MM.1S (cell line): ENCODE measurements around the gene RHOB.

ENCODE experiments used
- DNase-seq: peaks from one replicate; pipeline ENCODE4 v3.0.0-alpha.2; 2015
- H2AFZ ChIP-seq: fragments of 300-600 bp; sonication (generic); 2 replicates; pipeline ENCODE4 v1.6.0; 2016; ENCODE audit warnings: antibody characterized with exemption, low read length
- H3F3A ChIP-seq: fragments of 300-600 bp; sonication (generic); 2 replicates; pipeline ENCODE4 v1.6.1; 2016; ENCODE audit warnings: mild to moderate bottlenecking, antibody characterized with exemption, low read length, moderate library complexity, mixed read lengths; ENCODE audit not compliant: insufficient read depth
- H3K27ac ChIP-seq: fragments of 300-600 bp; sonication (generic); 2 replicates; pipeline ENCODE4 v1.5.1; 2016; ENCODE audit warnings: mild to moderate bottlenecking, low read length
- H3K27me3 ChIP-seq: fragments of 300-600 bp; sonication (generic); replicated peaks from 2 replicates; pipeline ENCODE4 v1.6.0; 2016; ENCODE audit warnings: low read length; ENCODE audit not compliant: insufficient read depth
- H3K36me3 ChIP-seq: fragments of 300-600 bp; sonication (generic); replicated peaks from 2 replicates; pipeline ENCODE4 v1.6.1; 2016; ENCODE audit warnings: mild to moderate bottlenecking, low read length, mixed read lengths; ENCODE audit not compliant: insufficient read depth
- H3K4me1 ChIP-seq: fragments of 300-600 bp; sonication (generic); 2 replicates; pipeline ENCODE4 v1.6.1; 2016; ENCODE audit warnings: low read length, mixed read lengths
- H3K4me2 ChIP-seq: fragments of 300-600 bp; sonication (generic); 2 replicates; pipeline ENCODE4 v1.6.0; 2016; ENCODE audit warnings: low read depth, low read length
- H3K4me3 ChIP-seq: fragments of 300-600 bp; sonication (generic); 2 replicates; pipeline ENCODE4 v1.5.1; 2016; ENCODE audit warnings: low read length, mixed read lengths
- H3K79me2 ChIP-seq: fragments of 300-600 bp; sonication (generic); 2 replicates; pipeline ENCODE4 v1.6.1; 2016; ENCODE audit warnings: mixed run types, low read length, mixed read lengths
- H3K9ac ChIP-seq: fragments of 300-600 bp; sonication (generic); 2 replicates; pipeline ENCODE4 v1.6.1; 2016; ENCODE audit warnings: low read length, mixed read lengths
- H3K9me2 ChIP-seq: fragments of 300-600 bp; sonication (generic); replicated peaks from 2 replicates; pipeline ENCODE4 v1.6.1; 2016; ENCODE audit warnings: mild to moderate bottlenecking, low read length, mixed read lengths; ENCODE audit not compliant: insufficient read depth
- H3K9me3 ChIP-seq: fragments of 300-600 bp; sonication (generic); replicated peaks from 2 replicates; pipeline ENCODE4 v1.6.1; 2016; ENCODE audit warnings: mild to moderate bottlenecking, low read length, mixed read lengths; ENCODE audit not compliant: insufficient read depth
- H4K20me1 ChIP-seq: fragments of 300-600 bp; sonication (generic); 2 replicates; pipeline ENCODE4 v1.6.1; 2016; ENCODE audit warnings: mild to moderate bottlenecking, low read length, moderate library complexity, mixed read lengths; ENCODE audit not compliant: insufficient read depth
- CTCF ChIP-seq: fragments of 300-600 bp; sonication (generic); IDR thresholded peaks from 2 replicates; pipeline ENCODE4 v1.5.1; 2016; ENCODE audit warnings: antibody characterized with exemption, low read length, mixed read lengths
- EZH2 ChIP-seq: fragments of 300-600 bp; sonication (generic); optimal IDR thresholded peaks from 2 replicates; pipeline ENCODE3; 2017; ENCODE audit warnings: low read depth, mild to moderate bottlenecking, antibody characterized with exemption, low read length, mixed read lengths
- EZH2phosphoT487 ChIP-seq: fragments of 300-600 bp; sonication (generic); IDR thresholded peaks from 2 replicates; pipeline ENCODE4 v1.6.1; 2018; ENCODE audit warnings: antibody characterized with exemption, low read length

The RHOB gene

DNA sequence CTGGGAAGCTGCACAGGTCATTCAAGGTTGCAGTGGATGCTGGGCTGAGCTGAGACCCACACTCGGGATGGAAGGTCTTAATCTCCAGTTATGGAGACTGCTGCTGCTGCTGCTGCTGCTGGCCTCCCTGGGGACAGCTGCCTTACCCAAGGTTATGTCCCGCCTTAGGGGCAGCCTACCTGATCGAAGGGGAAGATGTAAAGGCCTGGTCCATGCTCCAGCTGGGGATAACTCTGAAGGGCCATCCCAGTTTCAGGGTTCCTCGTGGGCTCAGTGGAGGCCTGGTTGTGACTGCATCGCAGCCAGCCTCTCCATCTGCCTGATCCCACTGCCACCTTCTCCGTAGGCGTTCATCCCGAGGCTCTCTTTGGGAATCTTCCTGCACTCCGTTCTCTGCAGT is 33.0 kb downstream of the RHOB start:
- H3K4me3 ChIP-seq: no peak overlapping the region

DNA sequence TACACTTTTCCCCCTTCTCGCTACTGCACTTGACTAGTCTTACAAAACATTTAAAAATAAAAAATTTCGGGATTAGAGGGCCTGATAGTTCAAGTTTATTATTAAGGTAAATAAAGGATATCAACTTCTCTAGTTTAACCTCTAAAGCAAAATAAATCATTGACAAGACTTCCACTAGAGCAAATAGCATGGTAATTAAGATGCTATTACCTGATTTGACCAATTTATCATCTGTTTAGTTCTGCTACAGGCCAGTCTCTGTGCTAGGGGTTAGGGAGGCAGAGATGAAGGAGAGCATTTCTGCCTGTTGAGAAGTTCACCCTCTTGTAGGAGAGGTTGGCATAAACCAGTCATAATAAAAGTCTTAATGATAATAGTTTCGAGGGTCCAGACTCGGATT is 34.0 kb downstream of the RHOB start:
- no peaks in the 10 kb centered on the region for H3F3A ChIP-seq
- no peak for TF ChIP-seq EZH2
- TF ChIP-seq EZH2phosphoT487: no peak
- no peaks in the 10 kb centered on the region for H3K79me2 ChIP-seq
- H3K9ac ChIP-seq: no peak overlapping the region
- H3K9me3 ChIP-seq: no peaks in the 10 kb centered on the region
- no peak for DNase-seq
- no peaks in the 10 kb centered on the region for H3K27me3 ChIP-seq
- no peak overlapping the region for H2AFZ ChIP-seq
- H3K27ac ChIP-seq: no peak overlapping the region
- peaks cover 11% of the 10 kb centered on the region; the same call in 1 of the 2 replicates for H3K4me1 ChIP-seq
- H4K20me1 ChIP-seq: no peaks in the 10 kb centered on the region
- H3K4me2 ChIP-seq: no peak overlapping the region
- no peaks in the 10 kb centered on the region for H3K9me2 ChIP-seq
- no peak overlapping the region for H3K4me3 ChIP-seq
- H3K36me3 ChIP-seq: no peaks in the 10 kb centered on the region

More for the DNA sequence above, 33.0 kb downstream of the RHOB start:
- Histone ChIP-seq H4K20me1 (no peaks in the 10 kb centered on the region), H2AFZ (no peak overlapping the region), H3K79me2 (no peaks in the 10 kb centered on the region), H3K4me1 (peaks cover 11% of the 10 kb centered on the region; the same call in 1 of the 2 replicates), H3K9ac (no peak overlapping the region), H3K36me3 (no peaks in the 10 kb centered on the region), H3K4me2 (no peak overlapping the region), H3K9me2 (no peaks in the 10 kb centered on the region), H3F3A (no peaks in the 10 kb centered on the region), H3K9me3 (no peaks in the 10 kb centered on the region), H3K27me3 (no peaks in the 10 kb centered on the region), H3K27ac (no peak overlapping the region)
- TF ChIP-seq EZH2phosphoT487 (no peak), CTCF (no peak), EZH2 (no peak)
- DNase-seq: no peak

DNA sequence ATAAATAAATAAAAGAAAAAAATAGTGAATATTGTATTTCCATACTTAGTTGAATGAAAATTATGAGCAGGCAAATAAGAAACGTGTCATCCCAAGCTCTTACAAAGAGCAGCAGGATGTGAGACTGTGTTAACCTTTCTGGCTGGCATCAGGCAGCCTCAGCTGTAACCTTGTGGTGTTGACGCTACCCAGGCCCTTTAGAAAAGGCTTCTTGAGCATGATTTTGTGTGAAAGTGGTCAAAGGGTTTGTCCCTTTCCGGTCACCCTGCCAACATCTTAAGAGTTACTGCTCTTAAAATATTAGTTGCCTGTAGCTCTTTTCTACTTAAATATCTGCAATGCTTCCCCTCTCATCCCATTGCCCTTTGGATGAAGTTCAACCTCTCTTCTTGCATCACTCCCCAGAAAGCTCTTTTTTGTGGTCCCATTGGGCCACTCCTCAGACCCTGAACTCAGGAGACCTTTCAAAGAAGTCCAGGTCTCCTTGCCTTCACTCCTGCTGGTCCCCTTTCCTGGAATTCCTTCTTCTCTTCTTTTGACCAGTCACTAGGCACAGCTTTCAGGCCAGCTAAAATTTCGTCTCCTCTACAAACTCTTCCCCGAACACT is 35.0 kb downstream of the RHOB start:
- Histone ChIP-seq H3K4me2 (no peak overlapping the region), H3F3A (no peaks in the 10 kb centered on the region), H3K9ac (no peak overlapping the region), H3K79me2 (no peaks in the 10 kb centered on the region), H3K27ac (no peak overlapping the region), H3K4me1 (peaks cover 11% of the 10 kb centered on the region; the same call in 1 of the 2 replicates), H3K4me3 (no peak overlapping the region), H3K9me2 (no peaks in the 10 kb centered on the region), H2AFZ (no peak overlapping the region), H3K27me3 (no peaks in the 10 kb centered on the region), H3K36me3 (no peaks in the 10 kb centered on the region), H4K20me1 (no peaks in the 10 kb centered on the region), H3K9me3 (no peaks in the 10 kb centered on the region)
- TF ChIP-seq EZH2phosphoT487 (no peak), CTCF (no peak), EZH2 (no peak)
- DNase-seq: no peak

GRCh38 chr2:20482725-20483124 is 35.9 kb downstream of the RHOB start:
- H3F3A ChIP-seq: no peaks in the 10 kb centered on the region
- no peak overlapping the region for H3K27ac ChIP-seq
- H3K79me2 ChIP-seq: no peaks in the 10 kb centered on the region
- no peak for TF ChIP-seq EZH2
- TF ChIP-seq CTCF: no peak
- no peak for TF ChIP-seq EZH2phosphoT487
- H3K4me3 ChIP-seq: no peak overlapping the region
- no peaks in the 10 kb centered on the region for H3K9me3 ChIP-seq
- no peak overlapping the region for H3K4me2 ChIP-seq
- H3K9ac ChIP-seq: no peak overlapping the region
- no peak for DNase-seq
- H4K20me1 ChIP-seq: no peaks in the 10 kb centered on the region
- H3K27me3 ChIP-seq: no peaks in the 10 kb centered on the region
- H2AFZ ChIP-seq: no peak overlapping the region
- H3K4me1 ChIP-seq: peaks cover 11% of the 10 kb centered on the region; the same call in 1 of the 2 replicates
- no peaks in the 10 kb centered on the region for H3K36me3 ChIP-seq
- H3K9me2 ChIP-seq: no peaks in the 10 kb centered on the region
